Lower leg skin (tissue), 4 donors: ENCODE results near the gene CCDC149. TPM values are rescaled to one million over a fixed set of nuclear protein-coding genes. Genes with fewer than 3 reads are reported as not detected.

Source experiments
- DNase-seq, 2 donors: peaks; one replicate each; pipeline ENCODE4 v3.0.0-alpha.2; 2019; ENCODE audit warnings: low spot score in 2 of 2
- H3K4me3 ChIP-seq: fragments of 200-600 bp; sonication (generic); 2 replicates; pipeline ENCODE4 v1.5.1; 2017; ENCODE audit warnings: mild to moderate bottlenecking, low read depth; ENCODE audit not compliant: poor library complexity, severe bottlenecking
- POLR2A ChIP-seq, 2 donors: fragments of 450-650 bp; IDR thresholded peaks; one replicate each; pipeline ENCODE4 v1.6.1; 2016 to 2017; ENCODE audit warnings: antibody characterized with exemption in 2 of 2, mild to moderate bottlenecking in 1 of 2, moderate library complexity in 1 of 2
- WGBS, 2 donors: methylation state at CpG; one replicate each; pipeline ENCODE4 v1.1.5; 2018; 5-methylcytosine and 5-hydroxymethylcytosine counted together
- intact Hi-C: fragments of 100-400 bp; cut with DNase I; formaldehyde crosslinking; loops from one replicate; pipeline ENCODE4 v1.15.0; 2023; ENCODE audit warnings: low total_unique reads
- total RNA-seq, 4 donors: library from RNA; depleted of rRNA; stranded (reverse); fragments of >200 nt; gene quantifications; one replicate each; pipeline ENCODE4 v1.1.0, GENCODE V29; 2016
- TF ChIP-seq, protein P1 (sequence below), 3 donors: fragments of 450-650 bp; IDR thresholded peaks; one replicate each; pipeline ENCODE4 v1.5.1; 2016; ENCODE audit warnings: antibody characterized with exemption in 3 of 3, mild to moderate bottlenecking in 3 of 3, moderate library complexity in 2 of 3

The CCDC149 gene
- total RNA-seq, 4 donors from 2014 or later = 6.2 to 12.5 (median 11.2) TPM

DNA sequence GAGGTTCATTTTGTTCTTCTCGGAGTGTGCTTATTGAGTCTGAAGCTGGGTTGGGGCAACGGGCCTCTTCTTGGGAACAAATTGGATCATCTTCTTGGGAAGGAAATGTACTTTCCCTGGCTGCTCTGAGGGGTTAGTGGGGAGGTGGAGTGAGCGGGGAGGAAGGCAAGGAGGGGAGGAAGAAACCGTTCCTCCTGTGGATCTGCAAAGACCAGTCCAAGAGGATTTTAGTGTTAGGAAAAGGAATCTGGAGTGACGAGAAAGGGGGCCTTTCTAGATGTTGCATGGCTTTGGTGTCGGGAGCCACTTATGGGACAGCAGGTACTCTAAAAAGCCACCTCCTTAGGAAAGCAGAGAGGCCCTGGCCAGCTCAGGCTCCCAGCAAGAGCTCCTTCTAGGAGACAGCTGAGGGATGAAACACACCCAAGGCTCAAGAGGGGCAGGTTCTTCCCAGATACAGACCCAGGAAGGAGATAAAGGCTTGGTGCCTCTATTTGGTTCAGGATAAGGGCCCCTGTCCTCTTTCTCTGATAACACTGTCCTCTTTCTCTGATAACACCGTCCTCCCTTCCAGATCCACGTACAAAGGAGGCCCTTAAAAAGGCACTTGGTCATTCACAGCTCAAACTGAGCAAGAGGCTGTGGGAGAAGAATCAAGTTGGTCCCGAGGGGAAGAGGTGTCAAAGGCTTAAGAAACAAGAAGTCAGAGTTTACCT lies 117.0 kb downstream of the CCDC149 start:
- WGBS, 2 donors = 43 to 49% methylated on average over 9 of the region's 9 CpGs
- no peak for DNase-seq
- TF ChIP-seq, protein P1, sequence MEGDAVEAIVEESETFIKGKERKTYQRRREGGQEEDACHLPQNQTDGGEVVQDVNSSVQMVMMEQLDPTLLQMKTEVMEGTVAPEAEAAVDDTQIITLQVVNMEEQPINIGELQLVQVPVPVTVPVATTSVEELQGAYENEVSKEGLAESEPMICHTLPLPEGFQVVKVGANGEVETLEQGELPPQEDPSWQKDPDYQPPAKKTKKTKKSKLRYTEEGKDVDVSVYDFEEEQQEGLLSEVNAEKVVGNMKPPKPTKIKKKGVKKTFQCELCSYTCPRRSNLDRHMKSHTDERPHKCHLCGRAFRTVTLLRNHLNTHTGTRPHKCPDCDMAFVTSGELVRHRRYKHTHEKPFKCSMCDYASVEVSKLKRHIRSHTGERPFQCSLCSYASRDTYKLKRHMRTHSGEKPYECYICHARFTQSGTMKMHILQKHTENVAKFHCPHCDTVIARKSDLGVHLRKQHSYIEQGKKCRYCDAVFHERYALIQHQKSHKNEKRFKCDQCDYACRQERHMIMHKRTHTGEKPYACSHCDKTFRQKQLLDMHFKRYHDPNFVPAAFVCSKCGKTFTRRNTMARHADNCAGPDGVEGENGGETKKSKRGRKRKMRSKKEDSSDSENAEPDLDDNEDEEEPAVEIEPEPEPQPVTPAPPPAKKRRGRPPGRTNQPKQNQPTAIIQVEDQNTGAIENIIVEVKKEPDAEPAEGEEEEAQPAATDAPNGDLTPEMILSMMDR (IDR thresholded peaks at IDR 0.05) = no peak
- no peak for TF ChIP-seq POLR2A (IDR thresholded peaks at IDR 0.05)
- H3K4me3 ChIP-seq = no peak overlapping the region
- intact Hi-C loops = no loop called here

- intact Hi-C loops = no loop called here
- 37 to 41% methylated on average over 21 of the region's 21 CpGs for WGBS, 2 donors
- peak; percentile 72 to 95 for DNase-seq
- H3K4me3 ChIP-seq = no peak within 1 kb of the TSS
- no peak for TF ChIP-seq POLR2A (IDR thresholded peaks at IDR 0.05)
- TF ChIP-seq, protein P1 (IDR thresholded peaks at IDR 0.05) = no peak
Observed at GRCh38 chr4:24794916-24795665, 117.8 kb downstream of the CCDC149 start, which contains the start of gene SOD3. Gene SOD3, plus strand, starts transcription at chr4:24795573. Its CDS starts 3,949 bp downstream, at chr4:24799522.

DNA sequence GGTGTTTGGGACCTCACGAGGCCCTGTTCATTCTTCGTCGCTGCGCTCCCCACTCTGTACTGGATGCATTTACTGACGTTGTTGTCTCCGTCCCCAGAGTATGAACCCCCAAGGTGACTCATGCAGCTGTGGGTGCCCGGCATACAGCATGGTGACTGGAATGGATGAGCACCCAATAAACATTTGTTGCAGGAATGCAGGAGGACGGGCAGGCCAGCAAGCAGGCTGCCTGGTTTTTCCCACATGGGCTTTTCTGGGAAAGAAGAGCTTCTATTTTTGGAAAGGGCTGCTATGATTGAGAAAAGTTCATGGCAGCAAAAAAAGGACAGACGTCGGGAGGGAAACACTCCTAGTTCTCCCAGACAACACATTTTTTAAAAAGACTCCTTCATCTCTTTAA lies 118.4 kb downstream of the CCDC149 start:
- DNase-seq = no peak
- H3K4me3 ChIP-seq = no peak overlapping the region
- intact Hi-C loops = no loop called here

GRCh38 chr4:24794051-24794450 lies 118.8 kb downstream of the CCDC149 start:
- no peak for TF ChIP-seq POLR2A (IDR thresholded peaks at IDR 0.05)
- TF ChIP-seq, protein P1 (IDR thresholded peaks at IDR 0.05) = no peak
- intact Hi-C loops = no loop called here
- no peak for DNase-seq
- 79 to 81% methylated on average over 4 of the region's 4 CpGs for WGBS, 2 donors
- no peak overlapping the region for H3K4me3 ChIP-seq

More for the DNA sequence above, 118.4 kb downstream of the CCDC149 start:
- WGBS, 2 donors = 62 to 65% methylated on average over 10 of the region's 10 CpGs
- TF ChIP-seq, protein P1 (IDR thresholded peaks at IDR 0.05) = no peak
- TF ChIP-seq POLR2A (IDR thresholded peaks at IDR 0.05) = no peak

DNA sequence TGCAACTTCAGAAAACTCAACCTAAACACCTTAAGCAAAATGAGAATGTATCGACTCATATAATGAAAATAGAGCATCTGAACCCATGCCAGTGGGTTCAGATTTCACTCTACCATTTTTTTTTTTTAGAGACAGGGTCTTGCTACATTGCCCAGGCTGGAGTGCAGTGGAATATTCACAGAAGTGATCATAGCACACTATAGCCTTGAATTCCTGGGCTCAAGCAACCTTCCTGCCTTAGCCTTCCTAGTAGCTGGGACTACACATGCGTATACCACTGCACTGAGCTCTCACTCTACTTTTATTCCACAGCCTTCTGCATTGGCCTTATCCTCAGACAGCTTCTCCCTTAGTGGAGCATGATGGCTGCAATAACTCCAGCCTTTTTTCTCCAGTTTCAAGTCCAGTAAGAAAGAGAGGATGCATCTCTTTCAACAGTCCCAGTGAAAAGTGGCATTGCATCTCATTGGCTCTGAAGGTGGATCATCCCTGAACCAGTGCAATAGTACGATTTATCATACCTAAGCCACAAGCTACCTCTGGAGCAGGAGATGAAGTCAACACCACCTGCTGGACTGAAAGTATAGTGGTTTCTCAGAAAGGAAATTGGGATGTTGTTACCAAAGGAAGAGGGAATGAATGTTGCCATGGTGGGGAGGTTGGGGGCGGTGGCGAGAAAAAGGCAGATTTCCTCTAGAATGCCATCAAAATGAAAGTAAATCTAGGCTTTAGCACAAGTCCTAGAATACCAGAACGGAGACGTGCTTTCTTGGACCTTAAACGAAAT lies 119.4 kb downstream of the CCDC149 start:
- TF ChIP-seq, protein P1 (IDR thresholded peaks at IDR 0.05) = no peak
- TF ChIP-seq POLR2A (IDR thresholded peaks at IDR 0.05) = no peak
- H3K4me3 ChIP-seq = no peak overlapping the region
- no peak for DNase-seq
- intact Hi-C loops = no loop called here
- WGBS, 2 donors = 72 to 78% methylated on average over 8 of the region's 8 CpGs
